GM12878 (cell line): ENCODE results near the gene SCIMP. TPM values are rescaled to one million over a fixed set of nuclear protein-coding genes. Genes with fewer than 3 reads are reported as not detected.
A peak's percentile ranks its signal among the peaks of the same experiment; 100 is the strongest.
"Not testable (repeated sequence)": the region's sequence is repeated elsewhere in the genome, so short reads cannot be mapped to it uniquely, and the experiment has no call there.

Source experiments
- ATAC-seq: fragments of 200-7000 bp; cut with Tn5 transposase; 3 replicates; pipeline ENCODE4 v1.9.1; 2020; ENCODE audit warnings: mild to moderate bottlenecking, moderate library complexity
- BruUV-seq: library from RNA; stranded (reverse); fragments of 400-500 nt; replicated peaks from 2 replicates; lab custom pipeline; 2021; lab: Mats Ljungman, UMichigan
- CTCF ChIA-PET: fragments of 300-600 bp; sonication (Branson Sonifier 250); formaldehyde crosslinking; extraction: SDS; loops from one replicate; lab custom pipeline; 2021; ENCODE audit warnings: inconsistent platforms; lab: Yijun Ruan, JAX
- POLR2A ChIA-PET: fragments of 350-600 bp; formaldehyde crosslinking; extraction: SDS; loops from one replicate; lab custom pipeline; 2021; ENCODE audit warnings: inconsistent platforms; lab: Charles Lee
- RAD21 ChIA-PET: fragments of 300-600 bp; sonication (Branson Sonifier 250); formaldehyde crosslinking; loops from one replicate; lab custom pipeline; 2023; ENCODE audit warnings: antibody characterized with exemption; ENCODE audit not compliant: unreplicated experiment; lab: Charles Lee
- SMC1A ChIA-PET: fragments of 300-600 bp; sonication (Branson Sonifier 250); formaldehyde crosslinking; loops from one replicate; lab custom pipeline; 2023; ENCODE audit not compliant: unreplicated experiment, uncharacterized antibody; lab: Charles Lee
- DNase-seq: peaks from one replicate; pipeline ENCODE4 v3.0.0-alpha.2; 2011; ENCODE audit warnings: low read depth, low spot score
- FAIRE-seq: peaks from 3 replicates; lab custom pipeline; 2011; peaks lifted over from hg19 to GRCh38; lab: Jason Lieb, UNC
- H2AFZ ChIP-seq: 2 replicates; pipeline ENCODE4 v1.6.0; 2011; ENCODE audit warnings: low read depth, low read length, control low read depth; ENCODE audit not compliant: control insufficient read depth
- H3K27ac ChIP-seq: 2 replicates; pipeline ENCODE4 v1.5.1; 2011; ENCODE audit warnings: control low read depth; ENCODE audit not compliant: control insufficient read depth, insufficient read depth
- H3K27me3 ChIP-seq, 2 experiments: replicated peaks in 1 of 2; 2 replicates each; pipeline versions ENCODE4 v1.6.0 to v1.6.1; 2011; ENCODE audit warnings: low read length in 1 of 2; ENCODE audit not compliant: control insufficient read depth in 2 of 2, insufficient read depth in 2 of 2
- H3K36me3 ChIP-seq, 2 experiments: 2 replicates each; pipeline ENCODE4 v1.5.1; 2011; ENCODE audit warnings: low read length in 1 of 2; ENCODE audit not compliant: control insufficient read depth in 2 of 2, insufficient read depth in 2 of 2
- H3K4me1 ChIP-seq: 2 replicates; pipeline ENCODE4 v1.6.1; 2011; ENCODE audit warnings: mild to moderate bottlenecking, low read length, moderate library complexity, mixed read lengths; ENCODE audit not compliant: control insufficient read depth, insufficient read depth
- H3K4me2 ChIP-seq: 2 replicates; pipeline ENCODE4 v1.6.0; 2011; ENCODE audit warnings: control low read depth; ENCODE audit not compliant: control insufficient read depth, insufficient read depth
- H3K4me3 ChIP-seq: fragments of 200-600 bp; sonication (generic); 2 replicates; pipeline ENCODE4 v1.5.1; 2016
- H3K79me2 ChIP-seq: 2 replicates; pipeline ENCODE4 v1.6.0; 2011; ENCODE audit warnings: low read length; ENCODE audit not compliant: control insufficient read depth, insufficient read depth
- H3K9ac ChIP-seq: 2 replicates; pipeline ENCODE4 v1.8.0; 2011; ENCODE audit warnings: low read length, control low read depth, mixed read lengths; ENCODE audit not compliant: control insufficient read depth, insufficient read depth
- H3K9me3 ChIP-seq: replicated peaks from 3 replicates; pipeline ENCODE4 v1.5.1; 2011; ENCODE audit warnings: mild to moderate bottlenecking, low read length; ENCODE audit not compliant: control insufficient read depth, insufficient read depth
- H4K20me1 ChIP-seq: 2 replicates; pipeline ENCODE4 v1.6.0; 2011; ENCODE audit not compliant: control insufficient read depth, insufficient read depth
- GATAD2B ChIP-seq: fragments of 450-650 bp; conservative IDR thresholded peaks from 2 replicates; pipeline ENCODE4 v1.6.1; 2017; ENCODE audit warnings: low read depth, mild to moderate bottlenecking, moderate library complexity
- HDGF ChIP-seq: fragments of 450-650 bp; IDR thresholded peaks from 2 replicates; pipeline ENCODE4 v1.6.1; 2016; ENCODE audit warnings: antibody characterized with exemption
- NR2F1 ChIP-seq: fragments of 450-650 bp; conservative IDR thresholded peaks from 2 replicates; pipeline ENCODE4 v1.6.1; 2017; ENCODE audit warnings: mild to moderate bottlenecking
- TCF3 ChIP-seq: IDR thresholded peaks from 2 replicates; pipeline ENCODE4 v1.6.1; 2012; ENCODE audit warnings: low read depth, mild to moderate bottlenecking, low read length, borderline replicate concordance; ENCODE audit not compliant: insufficient read depth
- WRNIP1 ChIP-seq: IDR thresholded peaks from 2 replicates; pipeline ENCODE4 v1.6.1; 2011; ENCODE audit warnings: low read depth, low read length, improper control_type of control experiment, borderline replicate concordance
- ZNF384 ChIP-seq: IDR thresholded peaks from 2 replicates; pipeline ENCODE4 v1.6.1; 2012; ENCODE audit warnings: low read depth, mild to moderate bottlenecking, low read length, improper control_type of control experiment, borderline replicate concordance
- WGBS: methylation state at CpG from one replicate; pipeline ENCODE4 v1.1.6; 2016; ENCODE audit warnings: low lambda C conversion rate; ENCODE audit not compliant: insufficient replicate concordance, insufficient coverage; ENCODE audit errors: missing lambda C conversion rate; 5-methylcytosine and 5-hydroxymethylcytosine counted together
- in situ Hi-C: fragments of 300-500 bp; cut with MboI; formaldehyde crosslinking; loops from 9 replicates; pipeline ENCODE4 v1.14.3; 2018; ENCODE audit warnings: mixed read lengths
- intact Hi-C: fragments of 100-400 bp; cut with micrococcal nuclease; formaldehyde crosslinking; loops from one replicate; pipeline ENCODE4 v1.14.2; 2022; ENCODE audit not compliant: unreplicated experiment
- polyA plus RNA-seq, 11 experiments: library from polyadenylated mRNA; depleted of rRNA in 4 of 11; unstranded in 6 of 11; stranded (reverse) in 5 of 11; fragments of >200 nt; fragmentation: Nextera tagmentation in 4 of 11; fragmentation: Illumina TruSeq in 1 of 11; extraction: Ambion mirVana in 4 of 11; extraction: Trizol in 1 of 11; gene quantifications; 1 replicate in 1 of 11; 2 replicates in 10 of 11; pipeline versions ENCODE4 v1.2.1 to v1.2.3, GENCODE V29; 2011 to 2016; ENCODE audit warnings: inconsistent platforms in 2 of 11, missing spikeins in 2 of 11, low read depth in 1 of 11
- total RNA-seq, 4 experiments: library from RNA; depleted of rRNA in 3 of 4; stranded (reverse); fragments of >200 nt in 3 of 4; fragmentation: Illumina TruSeq in 1 of 4; extraction: Trizol in 1 of 4; gene quantifications; 2 replicates each; pipeline versions ENCODE4 v1.2.1 to v1.2.3, GENCODE V29; 2013 to 2021
- TF ChIP-seq, protein P1 (sequence below): fragments of 450-650 bp; IDR thresholded peaks from 2 replicates; pipeline ENCODE4 v1.6.1; 2017; ENCODE audit warnings: mild to moderate bottlenecking, moderate library complexity

SCIMP gene
- total and polyA plus RNA-seq, 10 of the 15 experiments (the other 5 are each of a cell fraction or from before 2014, with no cell fraction given), result 56.7 to 151 (median 95.0) TPM

DNA sequence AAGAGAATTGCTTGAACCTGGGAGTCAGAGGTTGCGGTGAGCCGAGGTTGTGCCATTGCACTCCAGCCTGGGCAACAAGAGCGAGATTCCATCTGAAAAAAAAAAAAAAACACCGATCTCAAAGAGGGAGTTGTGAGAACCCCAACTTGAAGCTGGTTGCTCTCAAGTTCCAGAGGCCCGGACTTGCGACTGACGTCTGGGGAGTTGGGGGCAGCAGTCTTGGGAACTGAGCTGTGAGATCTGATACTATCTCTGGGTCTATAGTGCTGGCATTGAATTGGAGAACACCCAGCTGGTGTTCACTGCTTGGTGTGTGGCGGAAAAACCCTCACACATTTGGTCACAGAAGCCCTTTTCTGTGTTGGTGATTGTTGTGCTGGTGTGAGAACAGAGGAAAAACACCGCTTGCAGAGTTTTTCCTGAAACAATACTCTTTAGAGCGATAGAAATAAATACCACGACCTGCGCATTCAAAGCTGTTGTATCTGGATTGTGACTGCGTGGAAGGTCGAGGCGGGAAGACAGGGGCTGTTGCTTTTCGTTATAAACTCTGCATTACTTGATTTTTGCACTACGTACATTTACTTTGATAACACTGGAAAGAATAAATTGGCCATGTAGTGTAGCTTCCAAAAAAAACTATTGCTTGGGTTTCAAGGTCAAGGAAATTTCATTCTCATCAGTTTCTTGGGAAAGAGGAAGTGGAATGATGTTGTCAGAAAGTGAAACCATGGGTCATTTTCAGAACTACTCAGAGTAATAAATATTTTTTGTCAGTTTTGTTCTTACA is 8.8 kb downstream of the SCIMP start (continued):
- TF ChIP-seq, protein P1, sequence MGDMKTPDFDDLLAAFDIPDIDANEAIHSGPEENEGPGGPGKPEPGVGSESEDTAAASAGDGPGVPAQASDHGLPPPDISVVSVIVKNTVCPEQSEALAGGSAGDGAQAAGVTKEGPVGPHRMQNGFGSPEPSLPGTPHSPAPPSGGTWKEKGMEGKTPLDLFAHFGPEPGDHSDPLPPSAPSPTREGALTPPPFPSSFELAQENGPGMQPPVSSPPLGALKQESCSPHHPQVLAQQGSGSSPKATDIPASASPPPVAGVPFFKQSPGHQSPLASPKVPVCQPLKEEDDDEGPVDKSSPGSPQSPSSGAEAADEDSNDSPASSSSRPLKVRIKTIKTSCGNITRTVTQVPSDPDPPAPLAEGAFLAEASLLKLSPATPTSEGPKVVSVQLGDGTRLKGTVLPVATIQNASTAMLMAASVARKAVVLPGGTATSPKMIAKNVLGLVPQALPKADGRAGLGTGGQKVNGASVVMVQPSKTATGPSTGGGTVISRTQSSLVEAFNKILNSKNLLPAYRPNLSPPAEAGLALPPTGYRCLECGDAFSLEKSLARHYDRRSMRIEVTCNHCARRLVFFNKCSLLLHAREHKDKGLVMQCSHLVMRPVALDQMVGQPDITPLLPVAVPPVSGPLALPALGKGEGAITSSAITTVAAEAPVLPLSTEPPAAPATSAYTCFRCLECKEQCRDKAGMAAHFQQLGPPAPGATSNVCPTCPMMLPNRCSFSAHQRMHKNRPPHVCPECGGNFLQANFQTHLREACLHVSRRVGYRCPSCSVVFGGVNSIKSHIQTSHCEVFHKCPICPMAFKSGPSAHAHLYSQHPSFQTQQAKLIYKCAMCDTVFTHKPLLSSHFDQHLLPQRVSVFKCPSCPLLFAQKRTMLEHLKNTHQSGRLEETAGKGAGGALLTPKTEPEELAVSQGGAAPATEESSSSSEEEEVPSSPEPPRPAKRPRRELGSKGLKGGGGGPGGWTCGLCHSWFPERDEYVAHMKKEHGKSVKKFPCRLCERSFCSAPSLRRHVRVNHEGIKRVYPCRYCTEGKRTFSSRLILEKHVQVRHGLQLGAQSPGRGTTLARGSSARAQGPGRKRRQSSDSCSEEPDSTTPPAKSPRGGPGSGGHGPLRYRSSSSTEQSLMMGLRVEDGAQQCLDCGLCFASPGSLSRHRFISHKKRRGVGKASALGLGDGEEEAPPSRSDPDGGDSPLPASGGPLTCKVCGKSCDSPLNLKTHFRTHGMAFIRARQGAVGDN, result no peak; the same call in 1 of the 2 replicates
- TF ChIP-seq WRNIP1 (no peak), NR2F1 (no peak; the same call in none of the 2 replicates), ZNF384 (0 out of 2 replicates have a peak, but pooled peaks have one; percentile 46), GATAD2B (peak; percentile 88)

DNA sequence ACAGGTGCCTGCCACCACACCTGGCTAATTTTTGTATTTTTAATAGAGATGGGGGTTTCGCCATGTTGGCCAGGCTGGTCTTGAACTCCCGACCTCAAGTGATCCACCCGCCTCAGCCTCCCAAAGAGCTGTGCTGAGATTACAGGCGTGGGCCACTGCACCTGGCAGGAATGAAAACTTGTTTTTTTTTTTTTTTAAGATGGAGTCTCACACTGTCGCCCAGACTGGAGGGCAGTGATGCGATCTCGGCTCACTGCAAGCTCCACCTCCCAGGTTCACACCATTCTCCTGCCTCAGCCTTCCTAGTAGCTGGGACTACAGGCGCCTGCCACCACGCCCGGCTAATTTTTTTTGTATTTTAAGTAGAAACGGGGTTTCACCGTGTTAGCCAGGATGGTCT is 12.7 kb downstream of the SCIMP start:
- BruUV-seq, DNase-seq, H3K4me3 ChIP-seq, FAIRE-seq, H3K9me3 ChIP-seq, H2AFZ ChIP-seq, intact Hi-C loops, H3K9ac ChIP-seq, H4K20me1 ChIP-seq, ATAC-seq, H3K27me3 ChIP-seq, RAD21 ChIA-PET: not testable (repeated sequence)
- peaks cover 0 to 38% of the 10 kb centered on the region in 2 experiments; a peak in 2 of 4 replicates for H3K36me3 ChIP-seq
- H3K79me2 ChIP-seq, result peaks cover 24% of the 10 kb centered on the region
- SMC1A ChIA-PET, result interaction anchor here (1.0 to 7.8 kb wide), 3 partner anchors 9 to 15 kb away, joined by 4 to 108 read pairs (median 9); partner anchors contain the start of gene SCIMP
- CTCF ChIA-PET, result interaction anchor here (2.2 to 7.3 kb wide), 3 partner anchors 9 to 22 kb away, joined by 10 to 59 read pairs (median 14); no protein-coding TSS in a partner anchor
- peak overlapping the region; percentile 78 for H3K27ac ChIP-seq
- POLR2A ChIA-PET, result interaction anchor here (0.9 to 1.9 kb wide), 2 partner anchors 9 to 13 kb away, joined by 5 read pairs; partner anchors contain the start of gene SCIMP
- TF ChIP-seq HDGF, result peak; percentile 54; the same call in 1 of the 2 replicates
- TF ChIP-seq TCF3, result 0 out of 2 replicates have a peak, but pooled peaks have one; percentile 1
- WGBS, result 61% methylated on average over 12 of the region's 12 CpGs
- peaks cover 55% of the 10 kb centered on the region for H3K4me1 ChIP-seq
- 0 out of 2 replicates have a peak overlapping the region, but pooled peaks have one; percentile 10 for H3K4me2 ChIP-seq
- in situ Hi-C loops, result loop anchor here (25.0 kb wide), 1 partner anchor 1510 kb away; the partner anchor contains the start of gene HASPIN
